WTC11 (cell line): Measurements from ENCODE around the gene AK5. TPM values are rescaled to one million over a fixed set of nuclear protein-coding genes. Genes with fewer than 3 reads are reported as not detected.

Experiments
- ATAC-seq: fragments of 200-7000 bp; cut with Tn5 transposase; 2 replicates; pipeline ENCODE4 v1.10.0; 2021; ENCODE audit warnings: mild to moderate bottlenecking, moderate library complexity
- CTCF ChIA-PET: fragments of 300-600 bp; sonication (Branson Sonifier 250); formaldehyde crosslinking; loops from one replicate; lab custom pipeline; 2021; ENCODE audit warnings: antibody characterized with exemption; lab: Charles Lee
- POLR2A ChIA-PET: fragments of 350-600 bp; sonication (Branson Sonifier 250); formaldehyde crosslinking; loops from one replicate; lab custom pipeline; 2021; ENCODE audit warnings: antibody characterized with exemption; lab: Charles Lee
- DNase-seq: peaks from one replicate; pipeline ENCODE4 v3.0.0; 2021; ENCODE audit warnings: low spot score
- H3K27ac Mint-ChIP-seq: 2 replicates; pipeline ENCODE4 v1.8.0; 2021; ENCODE audit warnings: mixed read lengths
- H3K27me3 Mint-ChIP-seq: 2 replicates; pipeline ENCODE4 v1.8.0; 2021; ENCODE audit warnings: low read depth, mild to moderate bottlenecking, moderate library complexity, mixed read lengths
- H3K36me3 Mint-ChIP-seq: 2 replicates; pipeline ENCODE4 v1.8.0; 2021; ENCODE audit warnings: mixed read lengths
- H3K4me1 Mint-ChIP-seq: 2 replicates; pipeline ENCODE4 v1.8.0; 2022; ENCODE audit warnings: mixed read lengths
- H3K4me3 Mint-ChIP-seq: 2 replicates; pipeline ENCODE4 v1.8.0; 2021; ENCODE audit warnings: mild to moderate bottlenecking, moderate library complexity, mixed read lengths
- H3K9me3 Mint-ChIP-seq: 2 replicates; pipeline ENCODE4 v1.8.0; 2021; ENCODE audit warnings: mixed read lengths
- ATF1 ChIP-seq: sonication (generic); formaldehyde crosslinking; IDR thresholded peaks from 2 replicates; pipeline ENCODE4 v1.8.1; 2023; ENCODE audit warnings: mild to moderate bottlenecking, moderate library complexity, missing genetic modification reagents
- EMX1 ChIP-seq: fragments of 250-450 bp; sonication (Bioruptor Pico); IDR thresholded peaks from 2 replicates; pipeline ENCODE4 v1.8.0; 2021; ENCODE audit warnings: mild to moderate bottlenecking
- GTF2I ChIP-seq: fragments of 250-450 bp; sonication (Bioruptor Pico); conservative IDR thresholded peaks from 2 replicates; pipeline ENCODE4 v1.4.0; 2021; ENCODE audit warnings: mild to moderate bottlenecking
- IRF2 ChIP-seq: sonication (generic); formaldehyde crosslinking; IDR thresholded peaks from 2 replicates; pipeline ENCODE4 v1.8.0; 2022; ENCODE audit warnings: low read depth, missing genetic modification reagents, borderline replicate concordance
- JAZF1 ChIP-seq: fragments of 250-450 bp; sonication (Bioruptor Pico); IDR thresholded peaks from 2 replicates; pipeline ENCODE4 v1.9.0; 2021; ENCODE audit warnings: moderate library complexity, mild to moderate bottlenecking, inconsistent platforms
- JUN ChIP-seq: sonication (generic); formaldehyde crosslinking; IDR thresholded peaks from 2 replicates; pipeline ENCODE4 v1.8.0; 2023; ENCODE audit warnings: mild to moderate bottlenecking, missing genetic modification reagents
- MYBL2 ChIP-seq: sonication (generic); formaldehyde crosslinking; IDR thresholded peaks from 2 replicates; pipeline ENCODE4 v1.8.1; 2023; ENCODE audit warnings: mild to moderate bottlenecking, moderate library complexity, missing genetic modification reagents
- NFATC4 ChIP-seq: fragments of 250-450 bp; sonication (Bioruptor Pico); IDR thresholded peaks from 2 replicates; pipeline ENCODE4 v1.9.0; 2021; ENCODE audit warnings: mild to moderate bottlenecking
- NFE2L1 ChIP-seq: sonication (generic); formaldehyde crosslinking; IDR thresholded peaks from 2 replicates; pipeline ENCODE4 v1.8.1; 2023; ENCODE audit warnings: missing genetic modification reagents
- NR1H2 ChIP-seq: sonication (generic); formaldehyde crosslinking; IDR thresholded peaks from 2 replicates; pipeline ENCODE4 v1.9.0; 2021; ENCODE audit warnings: mild to moderate bottlenecking, moderate library complexity, missing genetic modification reagents
- NR3C1 ChIP-seq: sonication (generic); formaldehyde crosslinking; conservative IDR thresholded peaks from 2 replicates; pipeline ENCODE4 v1.8.1; 2023; ENCODE audit warnings: low read depth, mild to moderate bottlenecking, missing genetic modification reagents
- RORB ChIP-seq: fragments of 250-450 bp; sonication (Bioruptor Pico); IDR thresholded peaks from 2 replicates; pipeline ENCODE4 v1.9.0; 2021; ENCODE audit warnings: mild to moderate bottlenecking
- SMAD3 ChIP-seq: sonication (generic); formaldehyde crosslinking; IDR thresholded peaks from 2 replicates; pipeline ENCODE4 v1.8.0; 2022; ENCODE audit warnings: missing genetic modification reagents, mild to moderate bottlenecking, borderline replicate concordance
- SOX15 ChIP-seq: fragments of 250-450 bp; sonication (Bioruptor Pico); IDR thresholded peaks from 2 replicates; pipeline ENCODE4 v1.9.0; 2021; ENCODE audit warnings: mild to moderate bottlenecking
- ZBTB21 ChIP-seq: sonication (generic); formaldehyde crosslinking; IDR thresholded peaks from 2 replicates; pipeline ENCODE4 v1.8.1; 2023; ENCODE audit warnings: mild to moderate bottlenecking, missing genetic modification reagents, borderline replicate concordance
- ZNF138 ChIP-seq: sonication (generic); formaldehyde crosslinking; conservative IDR thresholded peaks from 2 replicates; pipeline ENCODE4 v1.8.1; 2022; ENCODE audit warnings: mild to moderate bottlenecking, moderate library complexity, missing genetic modification reagents
- ZNF219 ChIP-seq: sonication (generic); formaldehyde crosslinking; IDR thresholded peaks from 2 replicates; pipeline ENCODE4 v1.8.0; 2023; ENCODE audit warnings: missing genetic modification reagents, mild to moderate bottlenecking, borderline replicate concordance
- ZNF423 ChIP-seq: fragments of 250-450 bp; sonication (Bioruptor Pico); IDR thresholded peaks from 2 replicates; pipeline ENCODE4 v2.1.2; 2022; ENCODE audit warnings: mild to moderate bottlenecking, moderate library complexity
- total RNA-seq: library from RNA; stranded (reverse); gene quantifications from 3 replicates; pipeline ENCODE4 v1.2.3, GENCODE V29; 2021
- TF ChIP-seq, protein P1 (sequence below): fragments of 250-450 bp; sonication (Bioruptor Pico); IDR thresholded peaks from 2 replicates; pipeline ENCODE4 v1.8.0; 2021; ENCODE audit warnings: mild to moderate bottlenecking
- TF ChIP-seq, protein P2 (sequence below): sonication (generic); formaldehyde crosslinking; IDR thresholded peaks from 2 replicates; pipeline ENCODE4 v1.8.1; 2022; ENCODE audit warnings: mild to moderate bottlenecking, moderate library complexity, missing genetic modification reagents
- TF ChIP-seq, protein P3 (sequence below): fragments of 250-450 bp; sonication (Bioruptor Pico); conservative IDR thresholded peaks from 2 replicates; pipeline ENCODE4 v1.9.0; 2021; ENCODE audit warnings: mild to moderate bottlenecking
- TF ChIP-seq, protein P4 (sequence below): sonication (generic); formaldehyde crosslinking; IDR thresholded peaks from 2 replicates; pipeline ENCODE4 v1.8.0; 2022; ENCODE audit warnings: mild to moderate bottlenecking, missing genetic modification reagents
- TF ChIP-seq, protein P5 (sequence below): fragments of 250-450 bp; sonication (Bioruptor Pico); IDR thresholded peaks from 2 replicates; pipeline ENCODE4 v1.9.0; 2021; ENCODE audit warnings: mild to moderate bottlenecking, borderline replicate concordance
- TF ChIP-seq, protein P6 (sequence below): sonication (generic); formaldehyde crosslinking; IDR thresholded peaks from 2 replicates; pipeline ENCODE4 v1.8.1; 2023; ENCODE audit warnings: mild to moderate bottlenecking, missing genetic modification reagents

Gene AK5
- total RNA-seq, 1 experiment from 2014 or later = 3.0 TPM

DNA sequence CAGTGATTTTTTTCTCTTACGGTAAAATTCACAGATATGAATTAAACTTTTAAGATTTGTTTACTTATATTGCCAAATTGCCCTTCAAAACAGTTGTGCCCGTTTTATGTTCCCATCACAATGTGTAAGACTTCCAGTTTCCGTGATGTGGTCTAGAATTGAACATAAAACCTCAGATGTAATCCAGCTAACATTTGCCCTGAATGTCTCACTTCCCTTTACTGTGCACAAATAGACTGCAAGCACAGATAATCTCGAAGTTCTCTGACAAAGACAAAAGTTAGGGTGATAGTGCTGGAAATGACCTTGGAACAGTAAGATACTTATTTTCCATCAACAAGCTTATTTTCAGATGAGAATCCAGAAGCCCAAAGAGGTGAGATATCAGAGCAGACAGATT, 223.2 kb downstream of the AK5 start (continued):
- TF ChIP-seq GTF2I (no peak), NFE2L1 (CRISPR knock-in tag) (no peak)
- TF ChIP-seq, protein P1, sequence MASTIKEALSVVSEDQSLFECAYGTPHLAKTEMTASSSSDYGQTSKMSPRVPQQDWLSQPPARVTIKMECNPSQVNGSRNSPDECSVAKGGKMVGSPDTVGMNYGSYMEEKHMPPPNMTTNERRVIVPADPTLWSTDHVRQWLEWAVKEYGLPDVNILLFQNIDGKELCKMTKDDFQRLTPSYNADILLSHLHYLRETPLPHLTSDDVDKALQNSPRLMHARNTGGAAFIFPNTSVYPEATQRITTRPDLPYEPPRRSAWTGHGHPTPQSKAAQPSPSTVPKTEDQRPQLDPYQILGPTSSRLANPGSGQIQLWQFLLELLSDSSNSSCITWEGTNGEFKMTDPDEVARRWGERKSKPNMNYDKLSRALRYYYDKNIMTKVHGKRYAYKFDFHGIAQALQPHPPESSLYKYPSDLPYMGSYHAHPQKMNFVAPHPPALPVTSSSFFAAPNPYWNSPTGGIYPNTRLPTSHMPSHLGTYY (CRISPR knock-in tag) = no peak
- TF ChIP-seq, protein P2, sequence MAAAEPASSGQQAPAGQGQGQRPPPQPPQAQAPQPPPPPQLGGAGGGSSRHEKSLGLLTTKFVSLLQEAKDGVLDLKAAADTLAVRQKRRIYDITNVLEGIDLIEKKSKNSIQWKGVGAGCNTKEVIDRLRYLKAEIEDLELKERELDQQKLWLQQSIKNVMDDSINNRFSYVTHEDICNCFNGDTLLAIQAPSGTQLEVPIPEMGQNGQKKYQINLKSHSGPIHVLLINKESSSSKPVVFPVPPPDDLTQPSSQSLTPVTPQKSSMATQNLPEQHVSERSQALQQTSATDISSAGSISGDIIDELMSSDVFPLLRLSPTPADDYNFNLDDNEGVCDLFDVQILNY (CRISPR knock-in tag) = no peak
- TF ChIP-seq, protein P3, sequence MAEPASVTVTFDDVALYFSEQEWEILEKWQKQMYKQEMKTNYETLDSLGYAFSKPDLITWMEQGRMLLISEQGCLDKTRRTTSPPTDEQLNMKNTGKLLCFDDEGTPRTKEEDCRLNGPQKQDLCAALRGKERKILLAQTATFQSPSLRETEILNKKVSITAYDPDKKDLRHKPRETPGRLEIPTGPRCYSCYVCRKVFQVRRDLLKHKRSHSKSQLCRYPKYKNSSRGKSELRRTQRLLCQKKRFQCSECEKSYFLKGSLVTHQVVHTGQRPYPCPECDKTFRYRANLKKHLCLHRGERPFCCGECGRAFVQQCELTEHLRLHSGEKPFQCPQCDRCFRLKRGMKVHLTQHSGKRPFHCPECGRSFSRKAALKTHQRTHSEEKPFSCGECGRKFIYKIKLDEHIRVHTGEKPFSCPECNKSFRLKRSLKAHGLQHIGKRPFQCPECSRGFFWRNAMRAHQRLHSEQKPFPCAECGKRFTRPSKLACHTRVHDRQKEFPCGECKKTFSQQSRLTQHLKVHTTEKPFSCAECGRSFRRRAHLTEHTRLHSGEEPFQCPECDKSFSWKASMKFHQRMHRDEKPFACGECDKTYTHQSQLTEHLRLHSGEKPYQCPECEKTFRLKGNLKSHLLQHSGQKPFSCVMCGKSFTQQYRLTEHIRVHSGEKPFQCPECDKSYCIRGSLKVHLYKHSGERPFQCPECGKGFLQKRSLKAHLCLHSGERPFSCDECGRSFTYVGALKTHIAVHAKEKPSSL (CRISPR knock-in tag) = no peak

DNA sequence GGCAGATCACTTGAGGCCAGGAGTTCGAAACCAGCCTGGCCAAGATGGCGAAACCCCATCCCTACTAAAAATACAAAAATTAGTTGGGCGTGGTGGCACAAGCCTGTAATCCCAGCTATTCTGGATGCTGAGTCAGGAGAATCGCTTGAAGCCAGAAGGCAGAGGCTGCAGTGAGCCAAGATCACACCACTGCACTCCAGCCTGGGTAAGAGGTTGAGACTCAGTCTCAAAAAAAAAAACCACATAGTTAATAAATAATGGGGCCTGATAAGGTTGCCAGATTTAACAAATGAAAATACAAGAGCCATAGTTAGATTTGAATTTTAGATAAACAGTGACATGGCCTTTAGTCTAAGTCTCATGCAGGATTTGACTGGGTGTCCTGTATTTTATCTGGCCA, 225.0 kb downstream of the AK5 start:
- no peaks in the 10 kb centered on the region for H3K27me3 Mint-ChIP-seq
- POLR2A ChIA-PET = no interaction called here
- no peaks in the 10 kb centered on the region for H3K4me1 Mint-ChIP-seq
- H3K4me3 Mint-ChIP-seq = no peak overlapping the region
- TF ChIP-seq SOX15 (CRISPR knock-in tag) = no peak
- TF ChIP-seq JAZF1 (CRISPR knock-in tag) = no peak
- no peak for TF ChIP-seq IRF2 (CRISPR knock-in tag)
- TF ChIP-seq ATF1 (CRISPR knock-in tag) = no peak
- TF ChIP-seq ZNF423 = no peak
- no peak for TF ChIP-seq MYBL2 (CRISPR knock-in tag)
- no peak for TF ChIP-seq SMAD3 (CRISPR knock-in tag)
- TF ChIP-seq NFATC4 (CRISPR knock-in tag) = no peak
- no peak for TF ChIP-seq ZBTB21 (CRISPR knock-in tag)
- TF ChIP-seq RORB (CRISPR knock-in tag) = no peak
- TF ChIP-seq NR3C1 = no peak
- TF ChIP-seq NR1H2 (CRISPR knock-in tag) = no peak
- TF ChIP-seq NFE2L1 (CRISPR knock-in tag) = no peak
- TF ChIP-seq, protein P4, sequence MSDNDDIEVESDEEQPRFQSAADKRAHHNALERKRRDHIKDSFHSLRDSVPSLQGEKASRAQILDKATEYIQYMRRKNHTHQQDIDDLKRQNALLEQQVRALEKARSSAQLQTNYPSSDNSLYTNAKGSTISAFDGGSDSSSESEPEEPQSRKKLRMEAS (CRISPR knock-in tag) = no peak
- no peak for TF ChIP-seq EMX1 (CRISPR knock-in tag)
- no peak for TF ChIP-seq JUN (CRISPR knock-in tag)
- TF ChIP-seq ZNF138 (CRISPR knock-in tag) = no peak
- TF ChIP-seq, protein P5, sequence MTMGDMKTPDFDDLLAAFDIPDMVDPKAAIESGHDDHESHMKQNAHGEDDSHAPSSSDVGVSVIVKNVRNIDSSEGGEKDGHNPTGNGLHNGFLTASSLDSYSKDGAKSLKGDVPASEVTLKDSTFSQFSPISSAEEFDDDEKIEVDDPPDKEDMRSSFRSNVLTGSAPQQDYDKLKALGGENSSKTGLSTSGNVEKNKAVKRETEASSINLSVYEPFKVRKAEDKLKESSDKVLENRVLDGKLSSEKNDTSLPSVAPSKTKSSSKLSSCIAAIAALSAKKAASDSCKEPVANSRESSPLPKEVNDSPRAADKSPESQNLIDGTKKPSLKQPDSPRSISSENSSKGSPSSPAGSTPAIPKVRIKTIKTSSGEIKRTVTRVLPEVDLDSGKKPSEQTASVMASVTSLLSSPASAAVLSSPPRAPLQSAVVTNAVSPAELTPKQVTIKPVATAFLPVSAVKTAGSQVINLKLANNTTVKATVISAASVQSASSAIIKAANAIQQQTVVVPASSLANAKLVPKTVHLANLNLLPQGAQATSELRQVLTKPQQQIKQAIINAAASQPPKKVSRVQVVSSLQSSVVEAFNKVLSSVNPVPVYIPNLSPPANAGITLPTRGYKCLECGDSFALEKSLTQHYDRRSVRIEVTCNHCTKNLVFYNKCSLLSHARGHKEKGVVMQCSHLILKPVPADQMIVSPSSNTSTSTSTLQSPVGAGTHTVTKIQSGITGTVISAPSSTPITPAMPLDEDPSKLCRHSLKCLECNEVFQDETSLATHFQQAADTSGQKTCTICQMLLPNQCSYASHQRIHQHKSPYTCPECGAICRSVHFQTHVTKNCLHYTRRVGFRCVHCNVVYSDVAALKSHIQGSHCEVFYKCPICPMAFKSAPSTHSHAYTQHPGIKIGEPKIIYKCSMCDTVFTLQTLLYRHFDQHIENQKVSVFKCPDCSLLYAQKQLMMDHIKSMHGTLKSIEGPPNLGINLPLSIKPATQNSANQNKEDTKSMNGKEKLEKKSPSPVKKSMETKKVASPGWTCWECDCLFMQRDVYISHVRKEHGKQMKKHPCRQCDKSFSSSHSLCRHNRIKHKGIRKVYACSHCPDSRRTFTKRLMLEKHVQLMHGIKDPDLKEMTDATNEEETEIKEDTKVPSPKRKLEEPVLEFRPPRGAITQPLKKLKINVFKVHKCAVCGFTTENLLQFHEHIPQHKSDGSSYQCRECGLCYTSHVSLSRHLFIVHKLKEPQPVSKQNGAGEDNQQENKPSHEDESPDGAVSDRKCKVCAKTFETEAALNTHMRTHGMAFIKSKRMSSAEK = no peak
- TF ChIP-seq ZNF219 (CRISPR knock-in tag) = no peak
- TF ChIP-seq, protein P6, sequence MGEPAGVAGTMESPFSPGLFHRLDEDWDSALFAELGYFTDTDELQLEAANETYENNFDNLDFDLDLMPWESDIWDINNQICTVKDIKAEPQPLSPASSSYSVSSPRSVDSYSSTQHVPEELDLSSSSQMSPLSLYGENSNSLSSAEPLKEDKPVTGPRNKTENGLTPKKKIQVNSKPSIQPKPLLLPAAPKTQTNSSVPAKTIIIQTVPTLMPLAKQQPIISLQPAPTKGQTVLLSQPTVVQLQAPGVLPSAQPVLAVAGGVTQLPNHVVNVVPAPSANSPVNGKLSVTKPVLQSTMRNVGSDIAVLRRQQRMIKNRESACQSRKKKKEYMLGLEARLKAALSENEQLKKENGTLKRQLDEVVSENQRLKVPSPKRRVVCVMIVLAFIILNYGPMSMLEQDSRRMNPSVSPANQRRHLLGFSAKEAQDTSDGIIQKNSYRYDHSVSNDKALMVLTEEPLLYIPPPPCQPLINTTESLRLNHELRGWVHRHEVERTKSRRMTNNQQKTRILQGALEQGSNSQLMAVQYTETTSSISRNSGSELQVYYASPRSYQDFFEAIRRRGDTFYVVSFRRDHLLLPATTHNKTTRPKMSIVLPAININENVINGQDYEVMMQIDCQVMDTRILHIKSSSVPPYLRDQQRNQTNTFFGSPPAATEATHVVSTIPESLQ (CRISPR knock-in tag) = no peak
- TF ChIP-seq, all 79 proteins: peak for 0
- no peak for ATAC-seq
- DNase-seq = no peak
- H3K36me3 Mint-ChIP-seq = no peaks in the 10 kb centered on the region
- CTCF ChIA-PET = no interaction called here
- no peaks in the 10 kb centered on the region for H3K9me3 Mint-ChIP-seq
- no peak overlapping the region for H3K27ac Mint-ChIP-seq
